Activated naive CD8-positive, alpha-beta T cell treated with anti-CD3 and anti-CD28 coated beads for 36 hours (primary cell): ENCODE data around the gene CDK5R2. TPM values are rescaled to one million over a fixed set of nuclear protein-coding genes. Genes with fewer than 3 reads are reported as not detected.
A peak's percentile ranks its signal among the peaks of the same experiment; 100 is the strongest.

Experiments used
- DNase-seq: peaks from one replicate; pipeline ENCODE4 v3.0.0; 2021
- H3K27ac Mint-ChIP-seq: one replicate; pipeline ENCODE4 v1.8.0; 2022; ENCODE audit warnings: mild to moderate bottlenecking, moderate library complexity, mixed read lengths
- H3K27me3 Mint-ChIP-seq: one replicate; pipeline ENCODE4 v1.8.0; 2022; ENCODE audit warnings: mild to moderate bottlenecking, mixed read lengths
- H3K36me3 Mint-ChIP-seq: one replicate; pipeline ENCODE4 v1.8.0; 2021; ENCODE audit warnings: mild to moderate bottlenecking, mixed read lengths
- H3K4me1 Mint-ChIP-seq: one replicate; pipeline ENCODE4 v1.8.0; 2021; ENCODE audit warnings: mixed read lengths
- H3K4me3 Mint-ChIP-seq: one replicate; pipeline ENCODE4 v1.8.0; 2022; ENCODE audit warnings: mild to moderate bottlenecking, moderate library complexity, mixed read lengths
- H3K9me3 Mint-ChIP-seq: one replicate; pipeline ENCODE4 v1.8.0; 2022; ENCODE audit warnings: mixed read lengths
- total RNA-seq, 2 experiments: library from RNA; stranded (reverse); gene quantifications; one replicate each; pipeline ENCODE4 v1.2.3, GENCODE V29; 2021

Gene CDK5R2
- total RNA-seq, 2 experiments from 2014 or later: not detected

GRCh38 chr2:218957671-218958070 is 1.8 kb upstream of the CDK5R2 start:
- Mint-ChIP-seq H3K36me3 (no peaks in the 10 kb centered on the region), H3K27ac (no peak overlapping the region), H3K4me3 (no peak overlapping the region), H3K9me3 (no peaks in the 10 kb centered on the region), H3K4me1 (peaks cover 4% of the 10 kb centered on the region), H3K27me3 (peaks cover 71% of the 10 kb centered on the region)
- no peak for DNase-seq

DNA sequence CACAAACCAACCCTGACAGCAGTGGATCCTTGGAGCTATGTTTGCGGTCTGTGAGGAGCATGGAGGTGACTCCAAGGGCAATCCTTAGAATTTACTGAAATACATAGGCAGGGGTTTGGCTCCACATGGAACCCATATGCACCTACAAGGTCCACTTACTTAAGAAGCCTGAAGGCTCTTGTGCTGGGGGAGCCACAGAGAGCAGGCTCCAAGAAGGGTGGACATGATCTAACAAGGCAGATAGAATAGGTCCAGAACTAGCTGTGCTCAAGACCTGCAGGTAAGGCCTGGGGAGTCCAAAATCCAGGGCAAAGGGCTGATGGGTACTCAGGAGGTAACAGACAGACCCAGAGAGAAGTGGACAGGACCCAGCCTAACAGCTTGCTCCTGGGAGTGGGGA is 1.2 kb upstream of the CDK5R2 start:
- H3K27me3 Mint-ChIP-seq: peaks cover 77% of the 10 kb centered on the region
- no peaks in the 10 kb centered on the region for H3K36me3 Mint-ChIP-seq
- no peak overlapping the region for H3K27ac Mint-ChIP-seq
- H3K4me3 Mint-ChIP-seq: no peak overlapping the region
- DNase-seq: no peak
- no peaks in the 10 kb centered on the region for H3K9me3 Mint-ChIP-seq
- H3K4me1 Mint-ChIP-seq: peaks cover 4% of the 10 kb centered on the region

DNA sequence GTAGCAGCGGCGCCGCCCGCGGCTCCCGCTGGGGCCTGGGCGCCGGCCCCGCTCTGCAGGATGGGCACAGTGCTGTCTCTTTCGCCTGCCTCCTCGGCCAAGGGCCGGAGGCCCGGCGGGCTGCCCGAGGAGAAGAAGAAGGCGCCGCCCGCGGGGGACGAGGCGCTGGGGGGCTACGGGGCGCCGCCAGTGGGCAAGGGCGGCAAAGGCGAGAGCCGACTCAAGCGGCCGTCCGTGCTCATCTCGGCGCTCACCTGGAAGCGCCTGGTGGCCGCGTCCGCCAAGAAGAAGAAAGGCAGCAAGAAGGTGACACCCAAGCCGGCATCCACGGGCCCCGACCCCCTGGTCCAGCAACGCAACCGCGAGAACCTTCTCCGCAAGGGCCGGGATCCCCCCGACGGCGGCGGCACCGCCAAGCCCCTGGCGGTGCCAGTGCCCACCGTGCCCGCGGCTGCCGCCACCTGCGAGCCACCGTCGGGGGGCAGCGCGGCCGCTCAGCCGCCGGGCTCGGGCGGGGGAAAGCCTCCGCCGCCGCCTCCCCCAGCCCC is 369 bp downstream of the CDK5R2 start:
- Mint-ChIP-seq H3K36me3 (no peaks in the 10 kb centered on the region), H3K27ac (no peak overlapping the region), H3K9me3 (no peaks in the 10 kb centered on the region), H3K4me3 (no peak overlapping the region), H3K4me1 (peaks cover 7% of the 10 kb centered on the region), H3K27me3 (peaks cover 82% of the 10 kb centered on the region)
- DNase-seq: peak; percentile 11

GRCh38 chr2:218960309-218961165 is 1.1 kb downstream of the CDK5R2 start:
- Mint-ChIP-seq H3K27ac (no peak overlapping the region), H3K4me1 (peaks cover 7% of the 10 kb centered on the region)

DNA sequence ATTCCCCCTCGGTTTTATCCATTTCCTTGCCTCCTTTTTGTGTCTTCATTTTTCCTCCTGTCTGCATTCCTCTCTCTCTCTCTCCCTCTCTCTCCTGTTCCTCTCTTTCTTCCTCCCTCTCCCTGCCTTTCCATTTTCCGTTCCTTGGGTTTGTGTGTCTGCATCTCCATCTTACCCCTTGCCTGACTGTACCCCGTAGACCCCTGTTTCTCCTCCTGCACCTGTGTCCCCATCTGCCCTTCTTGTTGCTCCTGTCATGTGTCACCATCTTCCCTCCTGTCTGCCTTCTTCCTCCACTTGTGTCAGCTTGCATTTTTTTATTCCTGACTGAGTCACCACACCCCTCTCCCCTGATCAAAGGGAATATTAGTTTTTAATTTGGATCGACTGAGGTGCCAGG is 1.8 kb downstream of the CDK5R2 start:
- H3K27ac Mint-ChIP-seq: no peak overlapping the region
- DNase-seq: no peak
- H3K9me3 Mint-ChIP-seq: no peaks in the 10 kb centered on the region
- H3K4me3 Mint-ChIP-seq: no peak overlapping the region
- peaks cover 85% of the 10 kb centered on the region for H3K27me3 Mint-ChIP-seq
- peaks cover 7% of the 10 kb centered on the region for H3K4me1 Mint-ChIP-seq
- no peaks in the 10 kb centered on the region for H3K36me3 Mint-ChIP-seq

More at GRCh38 chr2:218960309-218961165, 1.1 kb downstream of the CDK5R2 start:
- Mint-ChIP-seq H3K27me3 (peaks cover 82% of the 10 kb centered on the region), H3K4me3 (no peak overlapping the region), H3K36me3 (no peaks in the 10 kb centered on the region), H3K9me3 (no peaks in the 10 kb centered on the region)
- DNase-seq: no peak

DNA sequence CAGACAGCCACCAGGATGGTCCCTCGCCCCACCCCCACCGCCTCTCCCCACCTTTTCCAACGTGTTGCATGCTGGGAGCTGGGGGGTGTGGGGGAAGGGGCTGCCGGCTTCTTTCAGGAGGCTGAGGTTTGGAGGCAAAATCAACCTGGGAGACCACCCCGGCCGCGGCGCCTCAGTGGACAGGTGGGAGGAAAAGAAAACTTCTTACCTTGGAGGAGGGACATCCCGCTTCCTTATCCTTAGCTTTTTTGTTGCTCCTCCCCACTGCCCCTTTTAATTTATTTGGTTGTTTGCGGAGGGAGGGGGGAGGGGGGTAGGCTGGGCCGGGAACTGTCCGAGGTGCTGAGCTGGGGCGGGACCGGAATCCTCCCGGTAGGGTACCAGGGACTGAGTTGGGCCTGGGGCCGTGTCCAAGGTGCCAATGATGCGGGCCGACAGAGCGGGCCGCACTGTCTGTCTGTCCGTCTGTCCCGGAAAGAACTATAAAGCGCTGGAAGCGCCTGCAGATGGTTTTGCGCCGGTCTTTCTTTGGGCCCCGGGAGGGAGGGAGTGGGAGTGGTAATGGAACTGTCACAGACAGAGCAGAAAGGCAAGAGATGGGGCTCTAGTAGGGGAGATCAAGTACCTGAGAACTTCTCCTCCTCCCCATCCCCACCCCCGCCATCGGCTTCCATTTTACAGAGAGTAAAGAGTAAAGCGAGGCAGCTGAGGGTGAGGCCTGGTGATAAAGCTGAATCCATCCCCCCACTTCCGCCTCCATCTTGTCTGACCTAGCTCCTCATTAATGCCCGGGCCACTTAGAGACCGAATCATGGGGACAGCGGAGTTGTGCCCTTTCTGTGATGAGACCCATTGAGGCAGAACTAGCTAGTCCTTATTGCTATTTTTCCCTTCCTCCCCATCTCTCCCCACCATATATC is 2.4 kb downstream of the CDK5R2 start:
- H3K27ac Mint-ChIP-seq: no peak overlapping the region
- no peaks in the 10 kb centered on the region for H3K9me3 Mint-ChIP-seq
- no peak overlapping the region for H3K4me3 Mint-ChIP-seq
- DNase-seq: no peak
- H3K4me1 Mint-ChIP-seq: peaks cover 7% of the 10 kb centered on the region
- H3K36me3 Mint-ChIP-seq: no peaks in the 10 kb centered on the region
- peaks cover 87% of the 10 kb centered on the region for H3K27me3 Mint-ChIP-seq

GRCh38 chr2:218962859-218963492 is 3.5 kb downstream of the CDK5R2 start:
- no peak overlapping the region for H3K27ac Mint-ChIP-seq
- no peak overlapping the region for H3K4me3 Mint-ChIP-seq
- H3K36me3 Mint-ChIP-seq: no peaks in the 10 kb centered on the region
- H3K4me1 Mint-ChIP-seq: peaks cover 7% of the 10 kb centered on the region
- no peaks in the 10 kb centered on the region for H3K9me3 Mint-ChIP-seq
- peaks cover 85% of the 10 kb centered on the region for H3K27me3 Mint-ChIP-seq
- peak; percentile 67 for DNase-seq

DNA sequence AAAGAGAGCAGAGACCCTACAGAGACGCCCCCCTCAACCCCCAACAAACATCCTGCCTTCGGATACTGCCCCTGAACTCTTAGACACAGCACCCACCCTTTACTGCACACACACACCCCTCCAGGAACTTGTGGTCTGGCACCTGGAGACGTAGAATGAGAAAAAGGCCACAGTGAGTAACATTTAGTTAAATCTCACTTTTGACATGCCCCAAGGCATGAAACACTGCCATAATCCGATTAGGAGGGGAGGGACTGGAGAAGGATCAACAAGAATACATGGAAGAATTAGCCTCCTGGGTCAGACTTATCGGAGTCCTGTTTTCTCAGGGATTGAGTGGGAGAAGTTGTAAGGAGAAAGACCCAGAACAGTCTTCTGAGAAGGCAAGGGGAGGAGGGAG is 4.1 kb downstream of the CDK5R2 start:
- no peaks in the 10 kb centered on the region for H3K36me3 Mint-ChIP-seq
- no peak overlapping the region for H3K27ac Mint-ChIP-seq
- H3K4me3 Mint-ChIP-seq: no peak overlapping the region
- H3K9me3 Mint-ChIP-seq: no peaks in the 10 kb centered on the region
- peaks cover 7% of the 10 kb centered on the region for H3K4me1 Mint-ChIP-seq
- DNase-seq: no peak
- H3K27me3 Mint-ChIP-seq: peaks cover 81% of the 10 kb centered on the region

- no peak overlapping the region for H3K4me3 Mint-ChIP-seq
- peaks cover 7% of the 10 kb centered on the region for H3K4me1 Mint-ChIP-seq
- DNase-seq: no peak
- H3K27ac Mint-ChIP-seq: no peak overlapping the region
- no peaks in the 10 kb centered on the region for H3K9me3 Mint-ChIP-seq
- H3K36me3 Mint-ChIP-seq: no peaks in the 10 kb centered on the region
- H3K27me3 Mint-ChIP-seq: peaks cover 80% of the 10 kb centered on the region
Observed at GRCh38 chr2:218964041-218964771, 4.7 kb downstream of the CDK5R2 start.

DNA sequence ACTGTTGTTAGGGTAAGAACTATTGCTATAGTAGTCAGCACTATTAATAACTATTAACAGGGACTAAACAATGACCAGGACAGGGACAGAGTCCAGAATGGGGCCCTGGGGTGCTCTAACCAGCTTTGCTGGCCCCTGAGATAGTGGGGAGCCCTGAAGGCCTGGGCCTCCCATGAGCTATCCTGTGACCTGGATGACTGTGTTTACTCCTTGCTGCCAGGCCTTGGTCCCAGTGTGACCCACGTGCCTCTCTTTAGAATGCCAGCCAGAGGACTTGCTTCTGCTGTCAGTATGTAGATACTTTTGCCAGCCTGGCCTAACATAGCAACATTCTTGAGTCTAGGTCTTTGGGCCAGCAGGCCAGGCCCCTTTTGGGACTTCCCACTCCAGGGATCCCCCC is 11.4 kb downstream of the CDK5R2 start:
- H3K27ac Mint-ChIP-seq: no peak overlapping the region
- no peaks in the 10 kb centered on the region for H3K4me1 Mint-ChIP-seq
- no peaks in the 10 kb centered on the region for H3K9me3 Mint-ChIP-seq
- H3K4me3 Mint-ChIP-seq: no peak overlapping the region
- H3K36me3 Mint-ChIP-seq: no peaks in the 10 kb centered on the region
- peaks cover 66% of the 10 kb centered on the region for H3K27me3 Mint-ChIP-seq
- no peak for DNase-seq

GRCh38 chr2:218975060-218975777 is 15.8 kb downstream of the CDK5R2 start:
- no peak for DNase-seq
- H3K4me3 Mint-ChIP-seq: no peak overlapping the region
- H3K4me1 Mint-ChIP-seq: peaks cover 5% of the 10 kb centered on the region
- peaks cover 73% of the 10 kb centered on the region for H3K27me3 Mint-ChIP-seq
- no peak overlapping the region for H3K27ac Mint-ChIP-seq
- no peaks in the 10 kb centered on the region for H3K36me3 Mint-ChIP-seq
- no peaks in the 10 kb centered on the region for H3K9me3 Mint-ChIP-seq

DNA sequence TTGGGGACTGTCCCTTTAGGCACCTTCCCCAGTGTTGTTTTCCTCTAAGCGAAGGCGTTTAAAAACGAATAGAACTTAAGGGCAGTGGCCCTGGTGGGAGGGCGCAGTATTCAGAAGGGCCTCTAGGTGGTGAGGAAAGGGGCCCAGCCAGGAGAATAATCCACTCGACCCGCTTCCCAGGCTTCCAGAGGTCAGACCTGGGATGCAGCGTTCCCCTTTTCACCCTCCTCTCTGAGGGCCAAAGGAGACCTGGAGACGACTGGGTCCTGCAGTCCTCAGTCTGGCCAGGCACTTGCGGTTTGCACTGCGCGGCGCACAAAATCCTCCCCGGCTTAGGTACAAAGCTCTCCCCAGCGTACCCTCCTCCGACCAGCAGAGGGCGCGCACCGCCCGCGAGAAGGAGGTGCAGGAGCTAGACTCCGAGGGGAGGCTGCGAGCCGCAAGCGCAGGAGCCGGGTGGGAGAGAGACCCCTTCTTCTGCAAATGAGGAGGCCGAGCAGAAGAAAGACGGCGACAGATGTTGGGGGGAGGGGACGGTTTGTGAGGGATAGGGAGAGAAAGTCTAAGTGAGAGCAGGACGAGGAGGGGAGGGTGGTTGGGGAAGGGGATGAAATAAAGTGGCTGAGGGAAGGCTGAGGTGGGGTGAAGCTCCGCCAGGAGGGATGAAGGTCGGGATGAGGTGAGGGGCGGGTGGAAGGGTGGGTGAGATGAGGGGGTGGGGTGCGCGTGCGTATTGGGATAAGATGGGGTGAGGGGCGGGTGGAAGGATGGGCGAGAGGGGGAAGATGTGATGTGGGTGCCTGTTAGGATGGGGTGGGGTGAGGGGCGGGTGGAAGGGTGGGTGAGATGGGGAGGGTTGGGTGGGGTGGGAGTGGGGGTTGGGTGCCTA is 20.6 kb downstream of the CDK5R2 start:
- no peaks in the 10 kb centered on the region for H3K36me3 Mint-ChIP-seq
- peaks cover 23% of the 10 kb centered on the region for H3K4me1 Mint-ChIP-seq
- DNase-seq: peak; percentile 88
- H3K27me3 Mint-ChIP-seq: peaks cover 90% of the 10 kb centered on the region
- peak overlapping the region; percentile 76 for H3K4me3 Mint-ChIP-seq
- no peak overlapping the region for H3K27ac Mint-ChIP-seq
- no peaks in the 10 kb centered on the region for H3K9me3 Mint-ChIP-seq
